Spinal cord (tissue), 10 donors: ENCODE results near the gene KCNE2. TPM values are rescaled to one million over a fixed set of nuclear protein-coding genes. Genes with fewer than 3 reads are reported as not detected.

Experiments
- DNase-seq, 6 donors: peaks; one replicate each; pipeline versions ENCODE4 v3.0.0 to v3.0.0-alpha.2; 2013 to 2015; ENCODE audit warnings: low spot score in 6 of 6, low read depth in 4 of 6
- H3K27ac ChIP-seq: one replicate; pipeline ENCODE4 v1.5.1; 2013; ENCODE audit warnings: low read depth, low read length, control low read depth
- H3K27me3 ChIP-seq: one replicate; pipeline ENCODE4 v1.6.1; 2013; ENCODE audit warnings: low read length; ENCODE audit not compliant: control insufficient read depth, insufficient read depth
- H3K36me3 ChIP-seq: one replicate; pipeline ENCODE4 v1.6.1; 2013; ENCODE audit warnings: low read length; ENCODE audit not compliant: control insufficient read depth, insufficient read depth
- H3K4me1 ChIP-seq: one replicate; pipeline ENCODE4 v1.6.1; 2013; ENCODE audit warnings: low read length; ENCODE audit not compliant: control insufficient read depth, insufficient read depth
- H3K4me3 ChIP-seq: one replicate; pipeline ENCODE4 v1.5.1; 2013; ENCODE audit warnings: low read depth, low read length, control low read depth
- H3K9me3 ChIP-seq: one replicate; pipeline ENCODE4 v1.6.1; 2013; ENCODE audit warnings: low read length; ENCODE audit not compliant: control insufficient read depth, insufficient read depth
- whole genome bisulfite sequencing: methylation state at CpG from one replicate; pipeline ENCODE4 v1.1.5; 2013; ENCODE audit warnings: missing lambda C conversion rate; ENCODE audit not compliant: insufficient coverage; 5-methylcytosine and 5-hydroxymethylcytosine counted together
- long read RNA-seq, 4 donors: transcript quantifications; one replicate each; lab custom pipeline, GENCODE V29; 2026
- polyA plus RNA-seq, 2 donors: library from polyadenylated mRNA; unstranded; fragments of 120-200 nt; gene quantifications; one replicate each; pipeline ENCODE4 v1.2.1, GENCODE V29; 2013; ENCODE audit not compliant: insufficient read length in 2 of 2
- total RNA-seq, 2 donors: library from RNA; depleted of rRNA in 1 of 2; stranded (reverse); fragments of 120-200 nt in 1 of 2; fragments of >200 nt in 1 of 2; gene quantifications; one replicate each; pipeline versions ENCODE4 v1.2.3 to v1.2.4, GENCODE V29; 2013 to 2014
- donor health status: healthy.

The KCNE2 gene, protein sequence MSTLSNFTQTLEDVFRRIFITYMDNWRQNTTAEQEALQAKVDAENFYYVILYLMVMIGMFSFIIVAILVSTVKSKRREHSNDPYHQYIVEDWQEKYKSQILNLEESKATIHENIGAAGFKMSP
- total RNA-seq (1 to 10 TPM in 1 of 2 donors, under 1 TPM in 1; 0.30 to 1.0 TPM), polyA plus RNA-seq (1 to 10 TPM in 1 of 2 donors, under 1 TPM in 1; 0.86 to 1.3 TPM)
- long read RNA-seq, donor 1: 0 reads
- long read RNA-seq, donor 2: 0 reads
- long read RNA-seq, donor 3: 0 reads
- long read RNA-seq, donor 4: 0 reads

DNA sequence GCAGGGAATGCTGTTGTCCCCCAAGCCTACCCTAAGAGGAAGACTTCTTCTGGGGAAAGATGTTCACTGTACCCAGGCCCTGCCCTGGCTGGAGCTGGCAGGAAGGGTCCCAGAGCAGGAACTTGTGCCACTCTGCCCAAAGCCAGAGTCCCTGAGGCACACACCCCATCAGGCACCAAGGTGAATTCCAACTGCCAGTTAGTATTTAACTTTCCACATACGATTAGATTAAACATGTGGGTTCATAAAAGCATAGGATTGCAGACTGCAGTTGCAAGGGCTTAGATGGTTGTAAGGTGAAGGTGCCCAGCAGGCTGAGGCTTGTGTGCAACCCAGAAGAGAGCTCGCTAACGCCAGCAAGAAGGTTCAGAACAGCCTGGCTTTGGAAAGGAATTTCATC is at the start of gene KCNE2:
Gene KCNE2 (plus strand): TSS at position 274 of the 400 bp plus-strand sequence. CDS start 6,473 bp downstream, outside the sequence.
- H3K27me3 ChIP-seq: no peaks in the 10 kb centered on the region
- WGBS: no CpG with 5 or more reads among the region's 3 CpGs
- H3K36me3 ChIP-seq: no peaks in the 10 kb centered on the region
- DNase-seq: no peak
- no peaks in the 10 kb centered on the region for H3K9me3 ChIP-seq
- H3K4me1 ChIP-seq: no peaks in the 10 kb centered on the region
- no peak within 1 kb of the TSS for H3K27ac ChIP-seq
- H3K4me3 ChIP-seq: no peak within 1 kb of the TSS

DNA sequence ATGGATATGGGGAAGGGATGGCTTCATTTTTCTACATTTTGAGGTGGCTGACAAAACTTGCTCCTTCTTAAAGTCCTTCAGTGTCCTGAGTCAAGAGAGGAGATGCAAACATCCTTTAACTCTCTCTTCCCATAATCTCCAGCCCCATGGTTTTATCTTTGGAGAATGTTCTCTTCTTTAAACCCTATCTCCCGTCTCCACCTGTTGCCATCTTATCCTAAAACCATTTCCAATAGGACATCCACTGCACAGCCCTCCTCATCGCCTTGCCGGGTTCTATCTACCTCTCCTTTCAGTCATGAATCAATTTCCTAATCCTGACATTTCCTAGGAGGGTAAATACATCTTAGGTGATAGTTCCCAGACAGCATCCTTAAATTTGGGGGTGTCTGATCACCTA is 44.2 kb upstream of the KCNE2 start:
- no peaks in the 10 kb centered on the region for H3K4me1 ChIP-seq
- H3K9me3 ChIP-seq: no peaks in the 10 kb centered on the region
- H3K27ac ChIP-seq: no peak overlapping the region
- DNase-seq: no peak
- H3K4me3 ChIP-seq: no peak overlapping the region
- no peaks in the 10 kb centered on the region for H3K27me3 ChIP-seq
- no peaks in the 10 kb centered on the region for H3K36me3 ChIP-seq
- WGBS: 100% methylated on average over 1 of the region's 3 CpGs

DNA sequence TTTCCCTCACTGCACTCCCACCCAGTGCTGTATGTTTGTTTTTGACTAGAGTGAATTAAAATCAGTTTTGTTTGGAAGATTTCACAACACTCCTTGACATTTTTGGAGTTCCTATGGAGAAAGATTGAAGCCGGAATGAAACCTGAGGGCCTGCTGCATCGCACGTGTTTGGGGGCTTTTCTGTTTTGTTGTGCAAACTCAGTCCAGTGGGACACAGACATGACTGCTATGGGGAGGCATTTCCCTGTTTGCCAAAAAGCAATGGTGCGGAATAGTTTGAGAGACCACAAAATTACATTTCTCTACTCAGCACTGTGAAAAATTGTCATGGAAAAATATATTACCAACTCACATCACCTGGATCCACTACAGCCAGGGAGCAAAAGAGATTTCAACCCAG is 43.8 kb upstream of the KCNE2 start:
- Histone ChIP-seq H3K27me3 (no peaks in the 10 kb centered on the region), H3K27ac (no peak overlapping the region), H3K4me3 (no peak overlapping the region), H3K4me1 (no peaks in the 10 kb centered on the region), H3K9me3 (no peaks in the 10 kb centered on the region), H3K36me3 (no peaks in the 10 kb centered on the region)
- 88% methylated on average over 3 of the region's 4 CpGs for WGBS
- DNase-seq: no peak

DNA sequence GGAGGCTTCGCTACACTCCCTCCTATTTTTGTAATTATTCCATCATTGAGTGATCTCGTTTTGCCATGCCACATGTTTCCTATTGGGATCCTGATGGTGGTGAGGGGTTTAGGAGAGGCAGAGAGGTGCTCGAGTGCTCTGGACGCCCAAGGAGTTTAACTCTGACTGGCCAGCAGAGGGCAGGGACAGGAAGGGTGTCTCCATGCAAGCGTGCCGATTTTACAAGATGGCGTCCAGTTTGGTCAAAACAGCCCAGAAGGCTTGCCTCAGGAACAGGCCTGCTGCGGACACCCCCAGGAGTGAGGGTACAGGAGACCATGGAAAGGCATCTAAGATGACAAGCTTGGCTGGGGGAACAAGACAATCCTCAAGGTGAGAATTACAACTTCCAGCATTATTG is 33.8 kb upstream of the KCNE2 start:
- Histone ChIP-seq H3K27me3 (no peaks in the 10 kb centered on the region), H3K9me3 (no peaks in the 10 kb centered on the region), H3K4me1 (peaks cover 3% of the 10 kb centered on the region), H3K36me3 (no peaks in the 10 kb centered on the region), H3K4me3 (no peak overlapping the region), H3K27ac (no peak overlapping the region)
- no peak for DNase-seq
- 89% methylated on average over 7 of the region's 8 CpGs for WGBS

DNA sequence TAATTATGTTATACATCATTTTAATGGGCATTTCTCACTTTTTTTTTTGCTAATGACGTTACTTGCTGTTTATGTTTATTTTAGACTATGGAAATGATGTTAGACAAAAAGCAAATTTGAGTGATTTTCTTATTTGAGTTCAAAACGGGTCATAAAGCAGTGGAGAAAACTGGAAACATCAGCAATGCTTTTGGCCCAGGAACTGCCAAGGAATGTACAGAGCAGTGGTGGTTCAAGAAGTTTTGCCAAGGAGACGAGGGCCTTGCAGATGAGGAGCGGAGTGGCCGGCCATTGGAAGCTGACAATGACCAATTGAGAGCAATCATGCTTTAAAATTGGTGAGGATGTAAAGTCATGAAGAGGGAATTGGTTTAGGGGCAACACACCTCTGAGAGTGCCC is 32.1 kb upstream of the KCNE2 start:
- Histone ChIP-seq H3K36me3 (no peaks in the 10 kb centered on the region), H3K4me3 (no peak overlapping the region), H3K4me1 (peaks cover 3% of the 10 kb centered on the region), H3K27me3 (no peaks in the 10 kb centered on the region), H3K9me3 (no peaks in the 10 kb centered on the region), H3K27ac (no peak overlapping the region)
- WGBS: 92% methylated on average over 4 of the region's 5 CpGs
- DNase-seq: no peak

DNA sequence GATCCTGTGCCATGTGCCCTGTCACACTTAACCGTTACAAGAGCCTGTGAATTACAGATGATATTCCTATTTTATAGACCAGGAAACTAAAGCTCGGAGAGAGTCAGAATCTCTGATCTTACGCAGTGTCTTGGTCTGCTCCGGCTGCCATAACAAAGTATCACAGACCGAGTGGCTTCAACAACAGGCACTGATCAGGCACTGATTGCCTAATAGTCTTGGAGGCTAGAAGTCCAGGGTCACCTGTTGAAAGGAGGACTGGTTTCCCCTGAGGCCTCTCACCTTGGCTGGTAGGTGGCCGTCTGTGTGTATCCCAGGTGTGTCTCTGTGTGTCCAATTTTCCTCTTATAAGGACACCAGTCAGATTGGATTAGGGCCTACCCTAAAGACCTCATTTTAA is 31.5 kb upstream of the KCNE2 start:
- Histone ChIP-seq H3K36me3 (no peaks in the 10 kb centered on the region), H3K4me1 (peaks cover 3% of the 10 kb centered on the region), H3K27me3 (no peaks in the 10 kb centered on the region), H3K4me3 (no peak overlapping the region), H3K27ac (no peak overlapping the region), H3K9me3 (no peaks in the 10 kb centered on the region)
- DNase-seq: no peak
- 100% methylated on average over 2 of the region's 6 CpGs for WGBS

DNA sequence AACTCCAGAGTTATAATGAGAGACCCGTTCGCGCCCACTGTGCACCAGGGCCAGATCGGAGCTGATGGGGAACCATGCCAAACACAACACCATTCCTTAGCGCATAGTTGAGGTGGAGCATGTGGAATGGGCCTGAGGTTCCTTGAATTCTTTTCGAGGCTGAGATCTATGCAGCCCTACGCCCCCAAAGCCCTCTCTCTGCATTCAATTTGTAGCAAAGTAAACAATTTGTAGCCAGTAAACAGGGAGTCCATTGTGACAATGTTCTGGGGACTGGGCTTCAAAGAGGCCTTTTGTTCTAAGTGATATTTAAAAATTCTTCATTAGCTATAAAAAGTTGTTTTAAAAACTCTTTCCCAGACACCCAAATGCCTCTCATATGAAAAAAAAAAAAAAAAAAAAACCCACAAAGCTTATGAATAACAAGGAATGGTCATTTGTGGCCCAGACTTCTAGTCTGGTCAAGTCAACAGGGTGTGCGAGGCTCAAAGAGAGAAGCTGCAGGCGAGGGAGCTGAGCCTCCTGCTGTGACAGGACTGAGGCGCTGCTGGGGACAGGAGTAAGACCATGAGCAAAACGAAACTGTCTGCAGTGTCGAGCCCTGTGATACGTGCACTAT is 30.6 kb upstream of the KCNE2 start:
- 71% methylated on average over 6 of the region's 13 CpGs for WGBS
- Histone ChIP-seq H3K4me3 (no peak overlapping the region), H3K27me3 (no peaks in the 10 kb centered on the region), H3K27ac (no peak overlapping the region), H3K36me3 (no peaks in the 10 kb centered on the region), H3K9me3 (no peaks in the 10 kb centered on the region), H3K4me1 (peaks cover 3% of the 10 kb centered on the region)
- no peak for DNase-seq

DNA sequence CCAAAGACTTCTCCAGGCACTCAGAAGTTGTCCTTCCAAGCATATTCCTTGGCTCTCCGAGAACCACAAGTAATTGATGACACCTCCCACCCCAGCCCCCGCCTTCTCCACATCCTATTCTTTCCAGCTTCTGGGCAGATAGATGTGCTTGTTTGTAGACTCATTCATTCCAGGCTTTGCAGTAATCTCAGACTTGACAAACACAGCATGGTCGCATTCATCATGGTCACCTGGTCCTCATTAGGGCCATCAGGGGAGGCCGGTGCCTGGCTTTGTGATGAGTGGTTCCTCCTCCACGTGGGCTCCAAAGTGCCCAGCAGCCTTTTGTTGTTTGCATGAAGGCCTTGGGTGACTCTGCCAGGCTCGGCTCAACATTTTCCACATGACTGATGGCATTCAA is 28.5 kb upstream of the KCNE2 start:
- WGBS: 36% methylated on average over 5 of the region's 6 CpGs
- peaks cover 3% of the 10 kb centered on the region for H3K4me1 ChIP-seq
- no peaks in the 10 kb centered on the region for H3K9me3 ChIP-seq
- no peak overlapping the region for H3K27ac ChIP-seq
- no peak overlapping the region for H3K4me3 ChIP-seq
- peak in 1 of 6 donors; percentile 27 for DNase-seq
- H3K36me3 ChIP-seq: no peaks in the 10 kb centered on the region
- no peaks in the 10 kb centered on the region for H3K27me3 ChIP-seq

DNA sequence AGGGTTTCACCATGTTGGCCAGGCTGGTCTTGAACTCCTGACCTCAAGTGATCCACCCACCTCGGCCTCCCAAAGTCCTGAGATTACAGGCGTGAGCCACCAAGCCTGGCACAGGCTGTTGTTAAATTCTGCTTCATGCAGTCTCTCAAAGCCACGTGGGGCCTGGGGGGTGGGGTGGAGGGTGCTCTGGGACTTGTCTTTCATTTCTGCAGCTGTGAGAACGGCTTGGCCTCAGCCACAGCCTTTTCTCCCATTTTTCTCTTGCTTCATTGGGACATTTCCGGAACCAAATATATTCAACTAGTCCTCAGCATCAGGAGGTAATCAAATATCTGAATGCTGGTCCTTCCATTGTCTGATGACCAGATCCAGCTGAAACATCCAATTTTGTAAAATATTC is 27.6 kb upstream of the KCNE2 start:
- no peak overlapping the region for H3K4me3 ChIP-seq
- H3K27ac ChIP-seq: no peak overlapping the region
- no peaks in the 10 kb centered on the region for H3K27me3 ChIP-seq
- DNase-seq: no peak
- no peaks in the 10 kb centered on the region for H3K9me3 ChIP-seq
- 74% methylated on average over 4 of the region's 5 CpGs for WGBS
- peaks cover 3% of the 10 kb centered on the region for H3K4me1 ChIP-seq
- H3K36me3 ChIP-seq: no peaks in the 10 kb centered on the region

DNA sequence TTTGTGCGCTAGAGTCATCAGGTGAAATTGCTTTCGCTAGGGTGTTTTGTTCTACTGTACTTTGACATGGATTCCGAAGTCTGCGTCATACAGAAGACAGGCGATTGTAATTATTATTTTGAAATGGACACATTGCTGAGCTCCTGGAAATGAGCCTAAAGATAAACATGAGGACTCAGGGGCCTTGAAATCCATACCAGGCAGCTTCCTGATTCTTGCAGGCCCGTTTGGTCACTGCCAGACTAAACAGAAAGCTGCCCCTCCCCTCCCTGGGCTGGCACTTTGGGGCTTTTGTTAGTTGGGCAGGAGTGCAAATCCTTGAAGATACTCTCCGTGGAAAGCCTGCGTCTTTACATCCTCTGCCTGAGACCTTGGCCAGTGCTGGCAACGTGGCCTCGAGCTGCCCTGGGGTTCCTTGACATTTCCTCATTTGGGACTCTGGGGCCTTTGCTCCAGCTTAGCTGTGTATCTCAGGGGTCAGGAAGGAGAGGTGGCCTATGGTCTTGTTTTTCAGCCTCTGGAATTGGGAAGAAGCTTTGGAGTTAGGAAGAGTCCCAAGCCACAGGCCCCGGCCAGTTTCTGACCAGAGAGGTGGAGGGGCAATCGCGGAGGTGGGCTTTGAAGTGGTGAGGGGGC is 26.9 kb upstream of the KCNE2 start:
- Histone ChIP-seq H3K27ac (no peak overlapping the region), H3K9me3 (no peaks in the 10 kb centered on the region), H3K27me3 (no peaks in the 10 kb centered on the region), H3K4me3 (no peak overlapping the region), H3K4me1 (peaks cover 3% of the 10 kb centered on the region), H3K36me3 (no peaks in the 10 kb centered on the region)
- 86% methylated on average over 12 of the region's 13 CpGs for WGBS
- DNase-seq: no peak
